ENCODE measurements around the gene GRAMD2B. TPM values are rescaled to one million over a fixed set of nuclear protein-coding genes. Genes with fewer than 3 reads are reported as not detected.

The GRAMD2B gene
- total RNA-seq, 2 donors from 2014 or later, result 41.1 to 45.0 TPM

DNA sequence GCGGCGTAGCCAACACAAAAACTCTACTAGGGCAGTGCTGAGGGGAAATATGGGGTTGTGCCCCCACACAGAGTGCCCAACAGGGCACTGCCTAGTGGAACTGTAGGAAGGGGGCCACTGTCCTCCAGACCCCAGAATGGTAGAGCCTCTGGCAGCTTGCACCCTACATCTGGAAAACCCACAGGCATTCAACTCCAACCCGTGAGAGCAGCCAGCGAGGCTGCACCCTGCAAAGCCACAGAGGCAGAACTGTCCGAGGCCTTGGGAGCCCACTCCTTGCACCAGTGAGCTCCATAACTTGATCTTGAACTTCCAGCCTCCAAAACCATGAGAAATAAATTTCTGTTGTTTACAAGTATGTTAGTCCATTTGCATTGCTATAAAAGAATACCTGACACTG is 27.7 kb downstream of the GRAMD2B start:
- H3K27ac ChIP-seq, result no peak overlapping the region
- no peaks in the 10 kb centered on the region for H3K36me3 ChIP-seq
- no peaks in the 10 kb centered on the region for H3K27me3 ChIP-seq
- H3K4me3 ChIP-seq, result no peak overlapping the region
- DNase-seq (ENCODE audit: low spot score), result no peak
- H3K4me1 ChIP-seq, result peaks cover 0 to 22% of the 10 kb centered on the region in 2 donors
- no peaks in the 10 kb centered on the region for H3K9me3 ChIP-seq
- no peak for TF ChIP-seq CTCF (IDR thresholded peaks at IDR 0.05)

DNA sequence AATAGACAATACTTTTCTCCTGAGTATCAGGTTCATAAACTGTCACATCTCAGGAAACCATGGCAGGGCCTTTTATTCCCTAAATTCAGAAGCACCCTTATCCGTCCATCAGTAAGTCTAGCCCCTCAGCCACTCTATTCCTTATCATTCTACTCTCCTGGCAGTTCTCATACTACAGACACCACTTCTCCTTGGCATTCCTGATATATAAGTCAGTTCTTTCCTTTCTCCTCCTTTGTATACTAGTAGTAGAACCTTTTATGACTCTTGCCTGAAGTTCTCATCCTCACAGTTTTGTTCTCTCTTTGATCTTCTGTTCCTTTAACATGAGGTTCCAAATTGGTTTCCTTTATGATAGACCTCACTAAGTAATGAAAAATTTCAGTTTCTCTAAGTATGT is 29.3 kb downstream of the GRAMD2B start:
- no peak overlapping the region for H3K27ac ChIP-seq
- DNase-seq (ENCODE audit: low spot score), result no peak
- H3K4me3 ChIP-seq, result no peak overlapping the region
- H3K36me3 ChIP-seq, result no peaks in the 10 kb centered on the region
- no peaks in the 10 kb centered on the region for H3K9me3 ChIP-seq
- no peak for TF ChIP-seq CTCF (IDR thresholded peaks at IDR 0.05)
- H3K4me1 ChIP-seq, result peaks cover 0 to 22% of the 10 kb centered on the region in 2 donors
- no peaks in the 10 kb centered on the region for H3K27me3 ChIP-seq

DNA sequence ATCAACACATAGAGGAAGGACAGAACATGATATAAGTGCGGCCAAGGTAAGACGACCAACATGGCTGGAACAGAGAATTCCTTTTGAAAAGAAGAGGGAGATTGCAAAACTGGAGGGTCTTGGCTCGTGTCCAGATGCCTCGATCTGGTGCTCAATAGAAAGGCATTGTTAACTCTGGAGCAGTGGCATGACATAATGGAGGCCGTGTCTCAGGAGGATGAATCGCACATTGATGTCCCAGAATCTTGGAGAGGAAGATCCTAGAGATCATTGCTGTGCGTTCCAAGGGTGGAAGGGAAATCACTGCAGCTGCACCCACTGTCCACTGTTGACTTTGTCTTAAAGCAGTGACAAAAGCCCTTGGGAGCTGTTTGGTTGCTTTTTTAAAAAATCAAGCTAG is 30.9 kb downstream of the GRAMD2B start:
- Histone ChIP-seq H3K4me3 (no peak overlapping the region), H3K9me3 (no peaks in the 10 kb centered on the region), H3K27me3 (no peaks in the 10 kb centered on the region), H3K36me3 (no peaks in the 10 kb centered on the region), H3K27ac (no peak overlapping the region), H3K4me1 (peaks cover 0 to 22% of the 10 kb centered on the region in 2 donors)
- TF ChIP-seq CTCF (IDR thresholded peaks at IDR 0.05), result no peak
- no peak for DNase-seq (ENCODE audit: low spot score)

GRCh38 chr5:126454535-126454934 is 31.3 kb downstream of the GRAMD2B start:
- no peak overlapping the region for H3K27ac ChIP-seq
- H3K4me1 ChIP-seq, result peaks cover 0 to 19% of the 10 kb centered on the region in 2 donors
- no peak for DNase-seq (ENCODE audit: low spot score)
- H3K36me3 ChIP-seq, result no peaks in the 10 kb centered on the region
- H3K9me3 ChIP-seq, result no peaks in the 10 kb centered on the region
- no peaks in the 10 kb centered on the region for H3K27me3 ChIP-seq
- TF ChIP-seq CTCF (IDR thresholded peaks at IDR 0.05), result no peak
- no peak overlapping the region for H3K4me3 ChIP-seq

DNA sequence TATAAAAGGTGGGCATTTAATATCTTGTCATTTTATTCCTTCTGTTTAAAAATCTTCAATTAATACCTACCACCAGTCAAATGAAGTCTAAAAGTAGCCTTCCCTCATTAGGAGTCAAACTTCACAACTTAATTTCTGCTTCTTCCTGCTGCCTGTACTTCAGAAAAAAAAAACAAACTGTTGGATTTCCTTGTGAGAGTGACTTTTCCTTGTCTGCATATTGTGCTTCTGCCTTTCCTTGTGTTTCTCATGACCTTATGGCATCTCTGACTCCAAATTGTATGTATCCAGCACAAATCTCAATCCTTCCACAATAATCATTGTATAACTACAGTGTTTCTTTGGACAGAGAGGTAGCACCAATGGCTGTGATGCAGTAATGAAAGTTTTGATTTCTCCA is 32.1 kb downstream of the GRAMD2B start:
- Histone ChIP-seq H3K4me1 (peaks cover 0 to 13% of the 10 kb centered on the region in 2 donors), H3K27ac (no peak overlapping the region), H3K36me3 (no peaks in the 10 kb centered on the region), H3K27me3 (no peaks in the 10 kb centered on the region), H3K4me3 (no peak overlapping the region), H3K9me3 (no peaks in the 10 kb centered on the region)
- TF ChIP-seq CTCF (IDR thresholded peaks at IDR 0.05), result no peak
- no peak for DNase-seq (ENCODE audit: low spot score)

- no peak for TF ChIP-seq CTCF (IDR thresholded peaks at IDR 0.05)
- peaks cover 0 to 11% of the 10 kb centered on the region in 2 donors for H3K4me1 ChIP-seq
- H3K27ac ChIP-seq, result no peak overlapping the region
- H3K36me3 ChIP-seq, result no peaks in the 10 kb centered on the region
- no peaks in the 10 kb centered on the region for H3K9me3 ChIP-seq
- H3K27me3 ChIP-seq, result no peaks in the 10 kb centered on the region
- no peak for DNase-seq (ENCODE audit: low spot score)
- H3K4me3 ChIP-seq, result no peak overlapping the region
Observed at GRCh38 chr5:126455728-126456127, 32.5 kb downstream of the GRAMD2B start.

Measured in right atrium auricular region (tissue), 2 donors.